HG03159 (cell line): ENCODE data around the gene ISG15.
"Not testable (repeated sequence)": the region's sequence is repeated elsewhere in the genome, so short reads cannot be mapped to it uniquely, and the experiment has no call there.

ENCODE experiments used
- ATAC-seq: cut with Tn5 transposase; IDR thresholded peaks from one replicate; pipeline ENCODE4 v1.9.1; 2021; ENCODE audit warnings: mild to moderate bottlenecking, moderate library complexity; ENCODE audit not compliant: unreplicated experiment

ISG15 gene

GRCh38 chr1:975365-975764 lies 37.9 kb upstream of the ISG15 start:
- no peak for ATAC-seq

- ATAC-seq, result no peak
Measured at GRCh38 chr1:975896-976683, 37.2 kb upstream of the ISG15 start.

- ATAC-seq, result not testable (repeated sequence)
Measured at GRCh38 chr1:976791-977190, 36.5 kb upstream of the ISG15 start.

- no peak for ATAC-seq
Measured at GRCh38 chr1:978069-978834, 35.0 kb upstream of the ISG15 start.

GRCh38 chr1:978835-979743 lies 34.2 kb upstream of the ISG15 start:
- ATAC-seq, result no peak

GRCh38 chr1:979744-980072 lies 33.6 kb upstream of the ISG15 start:
- ATAC-seq, result no peak

GRCh38 chr1:980137-980571 lies 33.1 kb upstream of the ISG15 start:
- ATAC-seq, result no peak

GRCh38 chr1:980602-981395 lies 32.5 kb upstream of the ISG15 start:
- no peak for ATAC-seq

GRCh38 chr1:981491-981954 lies 31.8 kb upstream of the ISG15 start:
- ATAC-seq, result no peak

- ATAC-seq, result no peak
Measured at GRCh38 chr1:981955-982558, 31.2 kb upstream of the ISG15 start, which contains the start of gene PERM1. PERM1 (minus strand) TSS chr1:982093; CDS start chr1:981029, 1,064 bp downstream.

GRCh38 chr1:982765-983436 lies 30.4 kb upstream of the ISG15 start:
- no peak for ATAC-seq

- no peak for ATAC-seq
Measured at GRCh38 chr1:983798-984475, 29.4 kb upstream of the ISG15 start.

- ATAC-seq, result no peak
Measured at GRCh38 chr1:984476-984814, 28.9 kb upstream of the ISG15 start.

- ATAC-seq, result no peak
Measured at GRCh38 chr1:985126-985525, 28.2 kb upstream of the ISG15 start.

- not testable (repeated sequence) for ATAC-seq
Measured at GRCh38 chr1:988061-988460, 25.2 kb upstream of the ISG15 start.

- ATAC-seq, result not testable (repeated sequence)
Measured at GRCh38 chr1:991275-991674, 22.0 kb upstream of the ISG15 start.

GRCh38 chr1:991895-992294 lies 21.4 kb upstream of the ISG15 start:
- no peak for ATAC-seq

GRCh38 chr1:992362-992761 lies 20.9 kb upstream of the ISG15 start:
- ATAC-seq, result no peak
